ACC112 (cell line): ENCODE data around the gene SSUH2.

ENCODE experiments used
- H2AFZ ChIP-seq: fragments of 200-600 bp; sonication (generic); one replicate; pipeline ENCODE4 v1.6.0; 2017; ENCODE audit warnings: antibody characterized with exemption, low read length; ENCODE audit not compliant: unreplicated experiment
- H3K27ac ChIP-seq: fragments of 200-600 bp; sonication (generic); 2 replicates; pipeline ENCODE4 v1.5.1; 2014; ENCODE audit warnings: low read depth, mild to moderate bottlenecking, antibody characterized with exemption, low read length, moderate library complexity
- H3K27me3 ChIP-seq: fragments of 200-600 bp; sonication (generic); 2 replicates; pipeline ENCODE4 v1.6.1; 2014; ENCODE audit warnings: mild to moderate bottlenecking, antibody characterized with exemption, low read length, moderate library complexity, mixed read lengths; ENCODE audit not compliant: insufficient read depth
- H3K36me3 ChIP-seq: fragments of 200-600 bp; sonication (generic); 2 replicates; pipeline ENCODE4 v1.6.1; 2016; ENCODE audit warnings: mild to moderate bottlenecking, antibody characterized with exemption, low read length, moderate library complexity, mixed read lengths; ENCODE audit not compliant: insufficient read depth
- H3K4me1 ChIP-seq: fragments of 200-600 bp; sonication (generic); one replicate; pipeline ENCODE4 v1.6.1; 2016; ENCODE audit warnings: low read length, mixed read lengths; ENCODE audit not compliant: insufficient read depth, unreplicated experiment, control insufficient read depth
- H3K4me3 ChIP-seq: fragments of 200-600 bp; sonication (generic); 2 replicates; pipeline ENCODE4 v1.5.1; 2014; ENCODE audit warnings: mild to moderate bottlenecking, low read depth, low read length
- H3K79me2 ChIP-seq: fragments of 200-600 bp; sonication (generic); one replicate; pipeline ENCODE4 v1.6.0; 2016; ENCODE audit warnings: low read length; ENCODE audit not compliant: control insufficient read depth, unreplicated experiment, insufficient read depth

SSUH2 gene

GRCh38 chr3:8638994-8639658 is 5.5 kb downstream of the SSUH2 start:
- H3K27me3 ChIP-seq, result peaks cover 64% of the 10 kb centered on the region
- H3K36me3 ChIP-seq, result no peaks in the 10 kb centered on the region
- no peak overlapping the region for H3K27ac ChIP-seq
- H2AFZ ChIP-seq, result no peak overlapping the region
- H3K4me1 ChIP-seq, result no peaks in the 10 kb centered on the region
- no peaks in the 10 kb centered on the region for H3K79me2 ChIP-seq
- no peak overlapping the region for H3K4me3 ChIP-seq

GRCh38 chr3:8637348-8637747 is 7.2 kb downstream of the SSUH2 start:
- Histone ChIP-seq H3K27ac (no peak overlapping the region), H3K4me3 (no peak overlapping the region), H3K36me3 (no peaks in the 10 kb centered on the region), H3K4me1 (no peaks in the 10 kb centered on the region), H3K79me2 (no peaks in the 10 kb centered on the region), H3K27me3 (peaks cover 47% of the 10 kb centered on the region), H2AFZ (no peak overlapping the region)

- H3K79me2 ChIP-seq, result no peaks in the 10 kb centered on the region
- H3K36me3 ChIP-seq, result no peaks in the 10 kb centered on the region
- H2AFZ ChIP-seq, result no peak overlapping the region
- H3K27me3 ChIP-seq, result peaks cover 38% of the 10 kb centered on the region
- no peaks in the 10 kb centered on the region for H3K4me1 ChIP-seq
- H3K27ac ChIP-seq, result no peak overlapping the region
- no peak overlapping the region for H3K4me3 ChIP-seq
Observed at GRCh38 chr3:8635631-8636030, 9.0 kb downstream of the SSUH2 start.

- Histone ChIP-seq H3K79me2 (no peaks in the 10 kb centered on the region), H3K4me3 (no peak overlapping the region), H2AFZ (no peak overlapping the region), H3K4me1 (peaks cover under 1% of the 10 kb centered on the region), H3K27me3 (peaks cover 33% of the 10 kb centered on the region), H3K27ac (no peak overlapping the region), H3K36me3 (no peaks in the 10 kb centered on the region)
Observed at GRCh38 chr3:8635125-8635524, 9.5 kb downstream of the SSUH2 start.

- Histone ChIP-seq H3K79me2 (no peaks in the 10 kb centered on the region), H3K27ac (no peak overlapping the region), H3K4me3 (no peak overlapping the region), H3K4me1 (peaks cover 14% of the 10 kb centered on the region), H3K36me3 (no peaks in the 10 kb centered on the region), H3K27me3 (peaks cover 16% of the 10 kb centered on the region), H2AFZ (no peak overlapping the region)
Observed at GRCh38 chr3:8632402-8633237, 12.0 kb downstream of the SSUH2 start.

- Histone ChIP-seq H3K27me3 (peaks cover 10% of the 10 kb centered on the region), H2AFZ (no peak overlapping the region), H3K4me1 (peaks cover 14% of the 10 kb centered on the region), H3K79me2 (no peaks in the 10 kb centered on the region), H3K36me3 (no peaks in the 10 kb centered on the region), H3K27ac (no peak overlapping the region), H3K4me3 (no peak overlapping the region)
Observed at GRCh38 chr3:8631661-8632060, 12.9 kb downstream of the SSUH2 start.

- Histone ChIP-seq H3K4me3 (peak overlapping the region; percentile 52; the same call in 1 of the 2 replicates), H3K27me3 (no peaks in the 10 kb centered on the region), H3K27ac (peak overlapping the region; percentile 92), H3K79me2 (no peaks in the 10 kb centered on the region), H3K4me1 (peaks cover 14% of the 10 kb centered on the region), H3K36me3 (no peaks in the 10 kb centered on the region), H2AFZ (peak overlapping the region; percentile 44)
Observed at GRCh38 chr3:8629151-8630021, 15.2 kb downstream of the SSUH2 start.

GRCh38 chr3:8627949-8628348 is 16.6 kb downstream of the SSUH2 start:
- no peaks in the 10 kb centered on the region for H3K79me2 ChIP-seq
- H3K4me3 ChIP-seq, result no peak overlapping the region
- H3K4me1 ChIP-seq, result peaks cover 14% of the 10 kb centered on the region
- H2AFZ ChIP-seq, result no peak overlapping the region
- no peak overlapping the region for H3K27ac ChIP-seq
- no peaks in the 10 kb centered on the region for H3K27me3 ChIP-seq
- H3K36me3 ChIP-seq, result no peaks in the 10 kb centered on the region

GRCh38 chr3:8627201-8627940 is 17.2 kb downstream of the SSUH2 start:
- H3K27ac ChIP-seq, result no peak overlapping the region
- no peak overlapping the region for H2AFZ ChIP-seq
- H3K4me1 ChIP-seq, result peaks cover 14% of the 10 kb centered on the region
- H3K27me3 ChIP-seq, result no peaks in the 10 kb centered on the region
- H3K4me3 ChIP-seq, result no peak overlapping the region
- no peaks in the 10 kb centered on the region for H3K79me2 ChIP-seq
- H3K36me3 ChIP-seq, result no peaks in the 10 kb centered on the region

GRCh38 chr3:8625991-8626390 is 18.6 kb downstream of the SSUH2 start:
- no peak overlapping the region for H2AFZ ChIP-seq
- no peaks in the 10 kb centered on the region for H3K36me3 ChIP-seq
- no peaks in the 10 kb centered on the region for H3K27me3 ChIP-seq
- no peaks in the 10 kb centered on the region for H3K79me2 ChIP-seq
- no peak overlapping the region for H3K27ac ChIP-seq
- no peak overlapping the region for H3K4me3 ChIP-seq
- peaks cover 14% of the 10 kb centered on the region for H3K4me1 ChIP-seq
